Measurements from ENCODE around the gene BRIX1. TPM values are rescaled to one million over a fixed set of nuclear protein-coding genes. Genes with fewer than 3 reads are reported as not detected.

BRIX1 gene
- total and polyA plus RNA-seq, 2 donors from 2014 or later: 22.9 to 23.1 TPM

- no peak overlapping the region for H3K9ac ChIP-seq (ENCODE audit: low read length in 3 of 3)
- no peak for TF ChIP-seq CTCF (IDR thresholded peaks at IDR 0.05; ENCODE audit: borderline replicate concordance, extremely low read depth, insufficient read depth)
- FAIRE-seq (no peak), DNase-seq (no peak)
- peaks cover 5 to 26% (median 6%) of the 10 kb centered on the region in 3 donors for H3K36me3 ChIP-seq (ENCODE audit: control insufficient read depth in 2 of 3, insufficient read depth in 3 of 3, low read length in 3 of 3)
- intact Hi-C loops (cut with DNase I): no loop called here
- H3K4me3 ChIP-seq (ENCODE audit: low read length in 3 of 3): no peak overlapping the region
- H3K4me1 ChIP-seq (ENCODE audit: control insufficient read depth in 2 of 3, insufficient read depth in 2 of 3, low read depth in 1 of 3, low read length in 3 of 3): peaks cover 0 to 4% (median 4%) of the 10 kb centered on the region in 3 donors
- H3K27ac ChIP-seq (ENCODE audit: low read depth in 2 of 2, low read length in 2 of 2): no peak overlapping the region
- no peaks in the 10 kb centered on the region for H3K27me3 ChIP-seq (ENCODE audit: control insufficient read depth, insufficient read depth, low read length)
- H3K9me3 ChIP-seq (ENCODE audit: control insufficient read depth in 2 of 3, insufficient read depth in 1 of 3, low read length in 3 of 3): no peaks in the 10 kb centered on the region
Observed at GRCh38 chr5:34926318-34926888, 10.9 kb downstream of the BRIX1 start.

- DNase-seq (no peak), FAIRE-seq (no peak)
- intact Hi-C loops (cut with DNase I): no loop called here
- no peaks in the 10 kb centered on the region for H3K27me3 ChIP-seq (ENCODE audit: control insufficient read depth, insufficient read depth, low read length)
- H3K9me3 ChIP-seq (ENCODE audit: control insufficient read depth in 2 of 3, insufficient read depth in 1 of 3, low read length in 3 of 3): no peaks in the 10 kb centered on the region
- peaks cover 0 to 4% (median 4%) of the 10 kb centered on the region in 3 donors for H3K4me1 ChIP-seq (ENCODE audit: control insufficient read depth in 2 of 3, insufficient read depth in 2 of 3, low read depth in 1 of 3, low read length in 3 of 3)
- H3K9ac ChIP-seq (ENCODE audit: low read length in 3 of 3): no peak overlapping the region
- TF ChIP-seq CTCF (IDR thresholded peaks at IDR 0.05; ENCODE audit: borderline replicate concordance, extremely low read depth, insufficient read depth): no peak
- H3K36me3 ChIP-seq (ENCODE audit: control insufficient read depth in 2 of 3, insufficient read depth in 3 of 3, low read length in 3 of 3): peaks cover 2 to 16% (median 6%) of the 10 kb centered on the region in 3 donors
- H3K4me3 ChIP-seq (ENCODE audit: low read length in 3 of 3): no peak overlapping the region
- H3K27ac ChIP-seq (ENCODE audit: low read depth in 2 of 2, low read length in 2 of 2): no peak overlapping the region
Observed at GRCh38 chr5:34927785-34928184, 12.3 kb downstream of the BRIX1 start.

- H3K27me3 ChIP-seq (ENCODE audit: control insufficient read depth, insufficient read depth, low read length): no peaks in the 10 kb centered on the region
- H3K4me3 ChIP-seq (ENCODE audit: low read length in 3 of 3): no peak overlapping the region
- TF ChIP-seq CTCF (IDR thresholded peaks at IDR 0.05; ENCODE audit: borderline replicate concordance, extremely low read depth, insufficient read depth): no peak
- no peaks in the 10 kb centered on the region for H3K9me3 ChIP-seq (ENCODE audit: control insufficient read depth in 2 of 3, insufficient read depth in 1 of 3, low read length in 3 of 3)
- H3K36me3 ChIP-seq (ENCODE audit: control insufficient read depth in 2 of 3, insufficient read depth in 3 of 3, low read length in 3 of 3): peaks cover 2 to 13% (median 6%) of the 10 kb centered on the region in 3 donors
- no peak overlapping the region for H3K9ac ChIP-seq (ENCODE audit: low read length in 3 of 3)
- DNase-seq (no peak), FAIRE-seq (no peak)
- no peak overlapping the region for H3K27ac ChIP-seq (ENCODE audit: low read depth in 2 of 2, low read length in 2 of 2)
- intact Hi-C loops (cut with DNase I): no loop called here
- H3K4me1 ChIP-seq (ENCODE audit: control insufficient read depth in 2 of 3, insufficient read depth in 2 of 3, low read depth in 1 of 3, low read length in 3 of 3): peaks cover 0 to 4% (median 4%) of the 10 kb centered on the region in 3 donors
Observed at GRCh38 chr5:34928267-34928666, 12.8 kb downstream of the BRIX1 start.
